H1 (cell line): Measurements from ENCODE around the gene ANAPC7.

ENCODE experiments used
- EZH2 ChIP-seq: fragments of 200-600 bp; sonication (generic); IDR thresholded peaks from 2 replicates; pipeline ENCODE4 v1.7.1; 2012; ENCODE audit warnings: low read depth, mild to moderate bottlenecking, moderate library complexity, low read length, inconsistent platforms; ENCODE audit not compliant: severe bottlenecking
- KDM1A ChIP-seq: fragments of 200-600, 300-600 bp; sonication (generic); IDR thresholded peaks from 2 replicates; pipeline ENCODE4 v1.7.1; 2016; ENCODE audit warnings: mild to moderate bottlenecking, low read length, borderline replicate concordance
- RAD21 ChIP-seq, 2 experiments: IDR thresholded peaks in 1 of 2; conservative IDR thresholded peaks in 1 of 2; 2 replicates each; pipeline ENCODE4 v1.6.1; 2011; ENCODE audit warnings: low read depth in 2 of 2, low read length in 2 of 2, improper control_type of control experiment in 1 of 2, inconsistent platforms in 1 of 2, mild to moderate bottlenecking in 1 of 2, moderate library complexity in 1 of 2
- RFX5 ChIP-seq: IDR thresholded peaks from 2 replicates; pipeline ENCODE4 v1.6.1; 2011; ENCODE audit warnings: low read depth, low read length, improper control_type of control experiment, borderline replicate concordance
- SUZ12 ChIP-seq: fragments of 200-600 bp; sonication (generic); IDR thresholded peaks from 2 replicates; pipeline ENCODE4 v1.6.1; 2012; ENCODE audit warnings: mild to moderate bottlenecking, inconsistent platforms, low read length, moderate library complexity, mixed read lengths
- TF ChIP-seq, protein P1 (sequence below), 3 experiments: IDR thresholded peaks; 1 replicate in 2 of 3; 2 replicates in 1 of 3; pipeline versions ENCODE4 v1.5.1 to v1.6.1; 2011; ENCODE audit warnings: low read length in 3 of 3, mild to moderate bottlenecking in 3 of 3, inconsistent platforms in 2 of 3, low read depth in 1 of 3, moderate library complexity in 1 of 3; ENCODE audit not compliant: insufficient read depth in 1 of 3; ENCODE audit errors: control extremely low read depth in 1 of 3
- TF ChIP-seq, protein P2 (sequence below): IDR thresholded peaks from 2 replicates; pipeline ENCODE4 v1.6.1; 2011; ENCODE audit warnings: low read depth, mild to moderate bottlenecking, low read length; ENCODE audit not compliant: insufficient read depth

- TF ChIP-seq EZH2 (no peak), KDM1A (no peak), RAD21 (IDR thresholded peaks at IDR 0.05 in 1 of 2, conservative IDR thresholded peaks at IDR 0.05 in 1 of 2; ENCODE audit: low read depth in 2 of 2, low read length in 2 of 2) (no peak), RFX5 (no peak), SUZ12 (no peak)
- TF ChIP-seq, protein P1, sequence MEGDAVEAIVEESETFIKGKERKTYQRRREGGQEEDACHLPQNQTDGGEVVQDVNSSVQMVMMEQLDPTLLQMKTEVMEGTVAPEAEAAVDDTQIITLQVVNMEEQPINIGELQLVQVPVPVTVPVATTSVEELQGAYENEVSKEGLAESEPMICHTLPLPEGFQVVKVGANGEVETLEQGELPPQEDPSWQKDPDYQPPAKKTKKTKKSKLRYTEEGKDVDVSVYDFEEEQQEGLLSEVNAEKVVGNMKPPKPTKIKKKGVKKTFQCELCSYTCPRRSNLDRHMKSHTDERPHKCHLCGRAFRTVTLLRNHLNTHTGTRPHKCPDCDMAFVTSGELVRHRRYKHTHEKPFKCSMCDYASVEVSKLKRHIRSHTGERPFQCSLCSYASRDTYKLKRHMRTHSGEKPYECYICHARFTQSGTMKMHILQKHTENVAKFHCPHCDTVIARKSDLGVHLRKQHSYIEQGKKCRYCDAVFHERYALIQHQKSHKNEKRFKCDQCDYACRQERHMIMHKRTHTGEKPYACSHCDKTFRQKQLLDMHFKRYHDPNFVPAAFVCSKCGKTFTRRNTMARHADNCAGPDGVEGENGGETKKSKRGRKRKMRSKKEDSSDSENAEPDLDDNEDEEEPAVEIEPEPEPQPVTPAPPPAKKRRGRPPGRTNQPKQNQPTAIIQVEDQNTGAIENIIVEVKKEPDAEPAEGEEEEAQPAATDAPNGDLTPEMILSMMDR (IDR thresholded peaks at IDR 0.05; ENCODE audit: control extremely low read depth in 1 of 3, insufficient read depth in 1 of 3, low read depth in 1 of 3, low read length in 3 of 3): no peak
- TF ChIP-seq, protein P2, sequence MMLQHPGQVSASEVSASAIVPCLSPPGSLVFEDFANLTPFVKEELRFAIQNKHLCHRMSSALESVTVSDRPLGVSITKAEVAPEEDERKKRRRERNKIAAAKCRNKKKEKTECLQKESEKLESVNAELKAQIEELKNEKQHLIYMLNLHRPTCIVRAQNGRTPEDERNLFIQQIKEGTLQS: no peak
These were observed 54.4 kb downstream of the ANAPC7 start for GRCh38 chr12:110349096-110349495.
